HG03439 (cell line): ENCODE data around the gene RWDD1.
"Not testable (repeated sequence)": the region's sequence is repeated elsewhere in the genome, so short reads cannot be mapped to it uniquely, and the experiment has no call there.

Experiments used
- ATAC-seq: cut with Tn5 transposase; IDR thresholded peaks from one replicate; pipeline ENCODE4 v1.9.1; 2021; ENCODE audit warnings: mild to moderate bottlenecking, moderate library complexity; ENCODE audit not compliant: unreplicated experiment

The RWDD1 gene

DNA sequence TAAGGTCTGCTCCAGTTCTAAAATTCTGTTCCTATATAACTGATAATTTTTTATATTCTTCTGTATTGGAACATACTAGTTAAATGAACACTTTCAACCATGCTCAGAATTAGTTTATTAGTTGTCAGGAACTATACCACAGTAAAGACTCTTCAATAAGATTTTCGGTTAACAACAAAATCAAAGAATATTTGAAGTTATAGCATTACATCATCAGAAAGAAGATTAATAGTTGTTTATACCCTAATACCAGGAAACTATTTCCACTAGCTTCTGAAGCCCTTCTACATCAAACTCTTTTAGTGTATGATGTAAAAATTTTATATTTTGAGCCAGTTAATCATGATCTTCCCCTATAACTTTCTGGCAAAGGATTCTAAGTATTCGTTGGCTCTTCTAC is 11.2 kb upstream of the RWDD1 start:
- no peak for ATAC-seq

DNA sequence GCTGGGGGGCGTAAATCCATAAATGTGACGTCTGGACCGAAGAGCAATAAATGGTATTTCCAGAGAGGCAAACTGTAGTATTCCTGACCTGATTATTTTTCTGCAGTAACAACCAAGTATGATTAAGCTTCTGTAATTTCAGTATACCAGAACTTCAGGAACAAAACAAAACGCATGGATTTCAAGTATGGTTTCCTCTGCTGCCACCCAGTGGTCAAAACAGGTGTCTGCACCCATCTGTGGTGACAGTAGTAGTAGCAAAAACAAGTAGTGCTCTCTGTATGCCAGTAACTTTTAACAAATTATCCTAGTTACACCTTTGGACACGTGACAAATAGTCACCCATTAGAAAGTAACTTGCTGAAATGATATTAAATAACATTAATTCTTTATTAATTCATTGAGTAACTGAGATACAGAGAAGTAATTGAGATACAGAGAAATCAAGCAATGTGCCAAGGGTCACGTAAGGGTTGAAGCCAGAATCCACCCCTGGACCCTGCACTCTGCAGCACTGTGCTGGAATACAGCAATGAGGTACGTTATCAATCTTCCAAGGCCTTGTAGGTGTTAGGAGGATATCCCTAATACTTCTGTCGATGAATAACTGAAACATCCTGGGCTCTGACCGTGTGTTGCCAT is 9.8 kb upstream of the RWDD1 start:
- ATAC-seq = peak; percentile 80

DNA sequence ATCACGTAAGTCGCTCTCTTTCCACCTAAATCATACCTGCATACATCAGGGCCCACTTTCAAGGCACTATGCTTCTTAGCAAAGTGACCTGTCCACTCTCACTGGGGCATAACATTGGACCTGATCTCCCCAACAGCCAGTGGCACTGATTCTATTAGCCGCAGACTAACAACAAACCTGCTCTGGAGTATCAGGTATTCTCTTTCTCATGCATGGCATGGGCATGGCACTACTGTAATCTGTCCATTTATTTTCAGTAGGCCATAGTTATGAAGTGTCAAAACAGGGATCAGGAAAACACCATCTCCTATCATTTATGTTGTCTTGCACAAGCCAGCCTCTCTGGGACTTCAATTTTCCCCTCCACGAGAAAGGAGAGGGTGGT is 9.3 kb upstream of the RWDD1 start:
- ATAC-seq = no peak

DNA sequence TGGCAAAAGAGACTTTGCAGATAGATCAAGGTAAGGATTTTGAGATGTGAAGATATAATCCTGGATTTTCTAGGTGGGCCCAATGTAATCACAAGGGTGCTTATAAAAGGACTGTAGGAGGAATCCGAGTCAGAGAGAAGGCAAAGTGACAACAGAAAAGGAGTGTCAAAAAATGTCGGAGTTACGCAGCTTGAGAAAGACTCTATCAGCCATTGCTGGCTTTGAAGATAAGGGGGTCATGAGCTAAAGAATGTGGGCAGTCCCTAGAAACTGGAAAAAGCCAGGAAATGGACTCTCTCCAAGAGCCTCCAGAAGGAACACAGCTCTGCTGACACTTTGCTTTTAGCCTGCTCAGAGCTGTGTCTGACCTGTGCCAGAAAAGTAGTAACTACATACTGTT is 8.7 kb upstream of the RWDD1 start:
- no peak for ATAC-seq

DNA sequence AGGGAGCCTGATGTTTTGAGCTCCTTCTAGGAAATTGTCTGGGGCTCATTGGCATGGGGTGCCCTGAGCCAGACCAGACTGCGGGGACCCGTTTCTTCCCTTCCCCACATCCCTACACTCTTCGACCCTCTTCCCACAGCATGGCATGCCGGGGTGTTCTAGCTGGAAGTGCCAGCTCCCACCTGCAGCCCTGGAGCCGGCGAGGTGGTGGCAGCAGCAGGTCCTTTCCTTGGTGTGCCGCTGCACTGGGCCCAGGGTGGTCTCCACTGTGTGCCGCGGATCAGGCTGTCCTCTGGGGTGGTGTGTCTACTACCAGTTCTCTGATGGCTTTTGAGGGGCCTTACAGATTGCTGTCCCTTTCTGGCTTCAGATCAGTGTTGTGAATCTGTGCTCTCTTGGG is 7.5 kb upstream of the RWDD1 start:
- no peak for ATAC-seq

DNA sequence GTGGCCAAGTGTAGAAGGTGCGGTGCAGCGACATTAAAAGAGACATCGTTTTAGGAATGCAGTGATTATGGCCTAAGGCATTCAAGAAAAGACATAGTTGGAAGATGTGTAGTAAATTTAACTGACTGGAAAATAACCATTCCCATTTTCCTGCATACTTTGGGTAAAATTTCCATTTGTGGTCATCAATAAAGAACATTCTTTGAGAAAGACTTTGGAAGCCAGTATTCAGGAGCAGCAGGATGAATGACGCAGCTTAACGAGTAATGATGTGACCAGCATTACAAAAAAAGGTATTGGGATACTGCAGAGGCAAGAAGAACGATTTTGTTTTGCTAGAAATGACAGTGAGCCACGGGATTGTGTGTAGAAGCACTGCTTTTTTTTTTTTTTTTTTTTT is 7.0 kb upstream of the RWDD1 start:
- no peak for ATAC-seq

DNA sequence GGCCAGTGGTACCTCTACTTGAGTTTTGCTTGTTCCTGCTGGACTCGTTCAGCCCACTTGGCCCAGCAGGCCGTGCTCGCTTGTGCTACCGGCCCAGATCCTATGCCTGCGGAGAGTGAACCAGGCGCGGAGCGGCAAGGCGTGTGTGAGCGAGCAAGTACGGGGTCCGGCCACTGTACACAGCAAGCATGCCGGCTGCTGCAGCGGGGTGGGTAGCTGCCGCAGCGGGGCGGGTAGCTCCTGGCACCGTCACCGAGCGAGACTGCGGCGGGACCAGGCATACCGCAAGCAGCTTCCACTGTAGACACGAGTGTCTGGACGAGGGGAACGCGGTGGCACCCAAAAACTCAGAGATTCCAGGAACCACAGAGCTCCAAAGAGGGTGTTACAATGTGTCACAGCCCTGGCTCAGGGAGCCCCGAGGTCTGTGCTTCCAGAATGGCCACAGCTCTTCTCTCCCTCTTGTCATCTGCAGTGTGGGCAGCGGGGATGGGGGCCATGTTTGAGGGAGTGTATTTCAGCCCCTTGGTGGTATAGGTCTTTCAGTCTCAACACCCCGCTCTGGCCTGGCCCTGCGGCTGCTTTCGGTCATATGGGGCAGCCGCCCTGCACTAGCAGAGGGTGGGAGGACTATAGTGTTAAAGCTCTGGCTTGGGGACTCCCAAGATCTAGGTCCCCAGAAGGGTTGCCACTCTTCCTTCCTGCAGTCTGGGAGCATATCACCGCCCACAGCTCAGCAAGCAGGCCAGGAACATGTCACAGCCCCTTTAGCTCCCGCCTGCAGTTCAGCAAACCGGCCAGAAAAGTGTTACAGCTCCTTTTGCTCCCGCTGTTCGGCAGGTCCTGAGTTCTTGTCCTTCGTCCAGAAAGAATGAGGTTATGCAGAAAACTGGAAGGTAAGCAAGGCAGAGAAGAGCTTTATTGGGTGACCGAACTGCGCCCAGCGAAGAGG is 6.1 kb upstream of the RWDD1 start:
- no peak for ATAC-seq

DNA sequence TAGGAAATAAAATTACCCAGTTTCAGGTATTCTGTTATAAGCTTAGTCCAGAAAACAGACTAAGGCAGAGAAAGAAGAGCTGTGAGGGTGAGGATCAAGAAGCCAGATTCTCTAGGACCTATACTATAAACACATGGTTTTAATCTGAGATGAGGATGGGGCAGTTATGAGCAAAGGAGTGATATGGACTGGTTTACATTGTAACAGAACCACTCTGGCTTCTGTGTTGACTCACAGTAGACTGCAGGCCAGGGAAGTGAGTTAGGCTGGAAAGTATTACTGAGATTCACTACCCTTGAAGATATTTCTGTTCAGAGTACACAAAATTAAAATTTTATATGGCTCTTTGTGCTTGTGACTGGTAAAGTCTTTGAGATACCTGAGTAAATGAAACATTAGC is 3.2 kb upstream of the RWDD1 start:
- no peak for ATAC-seq

DNA sequence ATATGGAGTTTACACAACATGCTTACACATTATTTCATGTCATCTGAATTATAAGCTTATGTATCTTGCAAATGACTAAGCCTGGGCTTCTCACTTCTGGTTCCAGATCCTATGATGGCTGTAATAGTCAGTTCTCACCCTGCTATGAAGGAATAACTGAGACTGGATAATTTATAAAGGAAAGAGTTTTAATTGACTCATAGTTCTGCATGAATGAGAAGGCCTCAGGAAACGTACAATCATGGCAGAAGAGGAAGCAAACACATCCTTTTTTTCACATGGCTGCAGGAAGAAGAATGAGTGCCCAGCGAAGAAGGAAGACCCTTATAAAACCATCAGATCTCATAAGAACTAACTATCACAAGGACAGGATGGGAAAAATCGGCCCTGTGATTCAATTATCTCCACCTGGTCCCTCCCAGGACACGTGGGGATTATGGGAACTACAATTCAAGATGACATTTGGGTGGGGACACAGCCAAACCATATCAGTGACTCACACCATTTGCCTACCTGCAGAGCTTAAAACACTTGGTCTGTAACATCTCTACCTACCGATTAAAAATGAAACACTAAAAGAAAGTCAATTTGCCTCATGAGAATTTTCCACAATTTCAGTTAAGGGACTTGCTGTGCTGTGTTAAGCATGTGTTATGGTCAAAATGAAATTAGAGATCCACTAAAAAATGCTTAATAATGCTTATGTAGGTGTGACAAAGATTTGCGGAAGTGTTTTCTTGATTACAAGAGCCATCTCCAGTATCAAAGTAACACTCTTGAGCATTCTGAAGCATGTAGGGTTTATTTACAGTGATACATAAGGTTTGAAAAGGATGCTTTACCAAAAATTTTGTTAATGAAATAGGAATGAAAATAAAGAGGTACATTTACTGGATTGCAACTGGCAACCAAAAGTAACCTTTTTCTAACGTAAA is 2.2 kb upstream of the RWDD1 start:
- no peak for ATAC-seq

DNA sequence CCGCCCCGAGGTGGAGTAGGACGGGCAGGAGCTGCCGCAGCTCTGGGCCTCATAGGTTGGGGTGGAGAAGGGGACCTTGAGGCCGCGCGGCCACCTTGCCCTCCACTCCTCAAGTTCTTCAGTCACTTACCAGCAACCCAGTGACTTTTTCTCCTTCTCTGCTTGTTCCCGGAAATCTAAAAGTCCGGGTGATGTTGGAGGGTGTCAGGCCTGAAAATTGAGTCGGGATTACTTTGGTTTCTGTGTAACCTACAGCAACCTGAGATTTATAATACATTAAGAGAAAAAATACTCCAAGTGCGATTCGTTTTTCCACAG is 338 bp downstream of the RWDD1 start:
- no peak for ATAC-seq

DNA sequence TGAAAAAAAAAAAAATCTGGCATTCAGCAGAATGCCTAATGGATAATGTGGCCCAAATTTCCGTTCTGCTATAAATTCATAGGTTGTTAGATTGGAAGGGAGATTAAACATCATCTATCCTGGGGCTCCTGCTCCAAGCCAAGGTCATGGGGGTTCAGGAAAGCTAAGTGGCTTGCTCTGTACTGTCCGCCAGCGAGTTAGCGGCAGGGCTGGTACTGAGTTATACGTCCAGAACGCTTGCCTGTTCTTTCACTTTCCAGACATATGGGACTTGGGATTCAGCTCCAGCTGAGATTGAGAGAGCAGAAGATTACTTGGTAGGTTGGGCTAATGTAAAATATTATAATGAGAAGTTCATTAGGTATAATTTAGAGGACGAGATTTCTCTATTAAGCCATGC is 858 bp downstream of the RWDD1 start:
- no peak for ATAC-seq

DNA sequence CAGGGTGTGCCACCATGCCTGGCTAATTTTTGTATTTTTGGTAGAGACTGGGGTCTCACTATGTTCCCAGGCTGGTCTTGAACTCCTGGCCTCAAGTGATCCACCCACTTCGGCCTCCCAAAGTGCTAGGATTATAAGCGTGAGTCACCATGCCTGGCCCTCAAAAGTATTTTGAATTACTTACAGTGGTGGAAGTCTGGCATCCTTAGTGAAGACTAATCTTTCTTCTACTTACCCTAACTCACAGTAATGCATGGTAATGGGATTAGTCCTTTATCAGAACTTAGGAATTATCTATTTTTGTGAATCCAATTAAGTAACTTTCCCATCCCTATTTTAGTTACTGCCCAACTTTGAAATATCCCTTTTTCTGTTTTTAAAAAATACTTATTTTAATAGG is 3.9 kb downstream of the RWDD1 start:
- ATAC-seq = no peak

DNA sequence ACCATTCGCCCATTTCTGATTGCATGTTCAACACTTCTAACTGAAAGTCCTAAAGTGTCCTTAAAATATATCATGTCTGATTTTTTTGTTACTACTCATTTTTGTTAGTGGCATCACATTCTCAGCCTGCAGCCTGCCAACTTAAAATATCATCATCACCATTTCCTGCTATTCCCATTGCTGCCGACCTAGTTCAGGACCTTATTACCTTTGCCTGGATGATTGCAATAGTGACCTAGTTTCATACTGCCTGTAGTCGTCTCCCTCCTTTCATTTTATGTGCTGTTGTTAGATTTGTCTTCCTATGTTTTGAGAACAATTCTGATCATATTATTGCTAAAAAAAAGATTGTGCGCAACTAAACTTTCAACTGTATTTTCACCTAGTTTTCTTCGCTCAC is 6.2 kb downstream of the RWDD1 start:
- no peak for ATAC-seq

DNA sequence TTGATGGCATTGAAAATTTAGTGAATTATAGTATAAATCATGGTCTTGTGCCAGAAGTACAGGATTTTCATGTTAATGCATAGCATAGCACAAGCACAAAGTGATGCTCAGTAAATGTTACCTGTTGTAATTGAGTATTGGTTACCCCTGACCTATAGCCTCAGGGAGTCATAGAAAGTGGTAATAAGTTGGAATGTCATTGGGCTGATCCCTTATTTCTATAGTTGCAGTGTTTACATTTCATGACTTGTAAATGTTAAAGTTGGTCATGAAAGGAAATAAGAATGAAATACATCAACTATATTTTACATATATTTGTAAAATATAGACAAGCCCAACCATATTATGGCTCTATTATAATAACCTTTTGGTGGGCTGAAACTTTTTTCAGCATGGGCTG is 7.0 kb downstream of the RWDD1 start:
- ATAC-seq = no peak

DNA sequence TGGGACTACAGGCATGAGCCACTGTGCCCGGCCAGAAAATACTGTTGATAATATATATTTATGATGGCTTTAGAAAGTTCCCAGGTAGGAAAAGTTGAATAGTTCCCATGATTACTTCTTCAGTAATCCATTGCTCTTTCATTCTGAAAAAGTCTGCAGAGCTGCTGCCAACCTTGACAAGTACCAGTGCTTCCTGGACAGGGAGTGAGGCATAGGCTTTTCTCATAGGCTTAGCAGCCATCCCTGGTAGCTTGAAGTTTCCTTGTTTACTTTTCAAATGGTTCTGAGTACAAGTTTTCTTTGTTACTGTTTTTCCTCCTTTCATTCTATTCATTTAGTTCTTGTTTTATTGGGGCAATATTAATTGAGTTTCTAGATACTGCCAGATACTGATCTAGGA is 7.8 kb downstream of the RWDD1 start:
- ATAC-seq = no peak

DNA sequence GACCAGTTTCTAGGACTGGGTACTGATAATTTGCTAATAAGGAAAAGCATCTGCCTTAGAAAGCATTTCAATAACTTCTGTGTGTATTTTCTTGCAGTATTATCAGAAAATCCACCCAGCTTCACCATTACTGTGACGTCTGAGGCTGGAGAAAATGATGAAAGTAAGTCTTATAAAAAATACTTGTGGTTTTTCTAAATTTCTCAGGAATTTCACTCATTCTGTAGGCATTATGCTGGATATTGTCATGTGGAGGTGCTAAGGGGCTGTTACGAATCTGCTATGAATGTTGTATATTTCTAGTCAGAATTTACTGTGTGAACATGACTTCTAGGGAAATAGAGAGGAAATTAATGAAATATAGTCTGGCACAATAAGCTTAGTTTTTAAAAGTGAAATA is 8.9 kb downstream of the RWDD1 start:
- no peak for ATAC-seq

DNA sequence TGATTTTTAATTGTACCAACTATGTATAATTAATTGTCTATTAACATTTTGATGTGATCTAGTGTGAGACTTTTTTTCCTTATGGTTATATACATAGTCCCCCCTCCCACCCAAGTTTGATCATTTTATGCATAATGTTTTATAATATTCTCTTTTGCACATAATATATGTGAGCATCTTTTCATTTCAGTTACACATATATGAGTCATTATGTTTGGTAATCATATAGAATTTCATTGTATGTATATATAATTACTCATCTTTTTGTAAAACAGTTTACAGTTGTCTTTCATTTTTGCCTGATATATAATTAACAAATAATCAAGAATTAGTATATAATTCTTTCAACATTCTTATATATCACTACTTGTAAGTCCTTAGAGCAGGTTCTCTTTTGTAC is 15.0 kb downstream of the RWDD1 start:
- ATAC-seq = no peak

DNA sequence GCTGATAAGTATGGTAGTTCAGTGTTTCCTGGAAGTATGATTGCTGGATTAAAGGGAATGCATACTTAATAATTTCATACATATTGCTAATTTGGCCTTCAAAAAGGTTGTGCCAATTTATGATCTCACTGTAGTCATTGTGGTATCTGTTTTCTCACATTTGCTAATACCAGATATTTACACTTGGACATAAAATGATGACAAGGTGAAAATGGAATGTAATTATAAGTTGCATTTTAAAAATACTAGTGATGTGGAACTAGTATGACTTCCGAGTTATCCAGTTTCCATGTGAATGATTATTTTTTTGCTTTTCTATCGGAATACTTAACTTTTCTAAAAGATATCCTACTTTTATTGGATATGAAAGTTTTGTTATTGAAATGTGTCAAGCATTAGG is 15.4 kb downstream of the RWDD1 start:
- no peak for ATAC-seq

DNA sequence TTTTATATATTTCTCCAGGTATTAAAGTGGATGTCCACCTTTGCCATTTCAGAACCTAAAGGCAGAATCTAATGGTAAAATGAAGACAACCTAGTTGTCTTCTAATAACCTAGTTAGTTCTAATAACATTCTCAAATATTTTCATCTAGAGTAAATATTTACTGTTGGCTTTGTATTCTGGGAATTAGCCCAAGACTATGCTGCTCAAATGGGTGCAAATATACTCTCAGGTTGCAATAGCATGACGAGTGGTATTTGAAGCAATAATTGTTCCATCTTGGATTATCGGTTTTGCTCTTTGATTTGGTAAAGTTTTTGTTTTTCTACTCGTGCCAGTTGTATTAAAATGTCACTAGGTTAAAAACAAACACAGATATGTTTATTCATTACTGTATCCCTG is 23.9 kb downstream of the RWDD1 start:
- no peak for ATAC-seq

DNA sequence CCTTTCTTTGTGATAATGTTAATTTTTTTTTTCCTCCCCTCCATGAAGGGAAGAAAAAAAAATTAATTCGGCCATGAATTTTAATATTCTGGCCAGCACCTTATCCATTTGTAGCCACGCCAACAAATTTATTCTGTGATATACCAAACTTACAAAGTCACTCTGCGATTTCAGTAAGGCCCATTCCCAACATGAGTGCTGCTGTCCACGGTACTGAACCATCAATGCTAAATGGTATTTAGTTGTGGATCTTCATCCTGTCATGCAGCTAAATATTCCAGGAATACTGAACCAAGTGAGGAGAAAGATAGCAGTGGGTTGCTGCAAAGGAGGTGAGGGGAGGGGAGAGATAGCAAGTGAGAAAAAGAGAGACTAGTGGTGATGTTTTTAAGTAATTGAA is 25.5 kb downstream of the RWDD1 start:
- no peak for ATAC-seq

DNA sequence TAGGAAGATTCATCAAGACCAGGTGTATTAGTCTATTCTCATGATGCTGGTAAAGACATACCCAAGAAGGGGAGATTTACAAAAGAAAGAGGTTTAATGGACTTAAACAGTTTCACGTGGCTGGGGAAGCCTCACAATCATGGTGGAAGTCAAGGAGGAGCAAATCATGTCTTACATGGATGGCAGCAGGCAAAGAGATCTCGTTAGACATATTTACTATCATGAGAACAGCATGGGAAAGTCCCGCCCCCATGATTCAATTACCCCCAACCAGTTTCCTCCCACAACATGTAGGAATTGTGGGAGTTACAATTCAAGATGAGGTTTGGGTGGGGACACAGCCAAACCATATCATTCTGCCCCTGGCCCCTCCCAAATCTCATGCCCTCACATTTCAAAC is 32.6 kb downstream of the RWDD1 start:
- not testable (repeated sequence) for ATAC-seq

DNA sequence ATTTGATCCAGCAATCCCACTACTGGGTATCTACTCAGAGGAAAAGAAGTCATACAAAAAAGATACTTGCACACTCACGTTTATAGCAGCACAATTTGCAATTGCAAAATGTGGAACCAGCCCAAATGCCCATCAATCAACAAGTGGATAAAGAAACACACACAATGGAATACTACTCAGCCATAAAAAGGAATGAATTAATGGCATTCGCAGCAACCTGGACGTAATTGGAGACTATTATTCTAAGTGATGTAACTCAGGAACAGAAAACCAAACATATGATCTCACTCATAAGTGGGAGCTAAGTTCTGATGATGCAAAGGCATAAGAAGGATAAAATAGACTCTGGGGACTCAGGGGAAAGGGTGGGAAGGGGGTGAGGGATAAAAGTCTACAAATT is 33.6 kb downstream of the RWDD1 start:
- ATAC-seq = not testable (repeated sequence)
